Endothelial cell (in vitro differentiated cells): ENCODE data around the gene GOSR1. TPM values are rescaled to one million over a fixed set of nuclear protein-coding genes. Genes with fewer than 3 reads are reported as not detected.
"Not testable (repeated sequence)": the region's sequence is repeated elsewhere in the genome, so short reads cannot be mapped to it uniquely, and the experiment has no call there.

Source experiments
- DNase-seq: peaks from one replicate; pipeline ENCODE4 v3.0.0; 2021; ENCODE audit warnings: low spot score
- H3K27ac Mint-ChIP-seq: one replicate; pipeline ENCODE4 v1.8.0; 2021; ENCODE audit warnings: mixed read lengths, inconsistent platforms; ENCODE audit not compliant: unreplicated experiment
- H3K27me3 Mint-ChIP-seq: one replicate; pipeline ENCODE4 v1.8.0; 2021; ENCODE audit warnings: mild to moderate bottlenecking, moderate library complexity, mixed read lengths, inconsistent platforms; ENCODE audit not compliant: unreplicated experiment
- H3K36me3 Mint-ChIP-seq: one replicate; pipeline ENCODE4 v1.8.0; 2021; ENCODE audit warnings: mild to moderate bottlenecking, low read depth, mixed read lengths, inconsistent platforms; ENCODE audit not compliant: unreplicated experiment
- H3K4me1 Mint-ChIP-seq: one replicate; pipeline ENCODE4 v1.8.0; 2021; ENCODE audit warnings: mild to moderate bottlenecking, mixed read lengths, inconsistent platforms; ENCODE audit not compliant: unreplicated experiment
- H3K4me3 Mint-ChIP-seq: one replicate; pipeline ENCODE4 v1.8.0; 2021; ENCODE audit warnings: mild to moderate bottlenecking, mixed read lengths, inconsistent platforms; ENCODE audit not compliant: unreplicated experiment
- H3K9me3 Mint-ChIP-seq: one replicate; pipeline ENCODE4 v1.8.0; 2021; ENCODE audit warnings: mixed read lengths, inconsistent platforms; ENCODE audit not compliant: unreplicated experiment
- CTCF ChIP-seq: fragments of 200-600 bp; sonication (generic); IDR thresholded peaks from one replicate; pipeline ENCODE4 v1.5.0; 2021; ENCODE audit warnings: antibody characterized with exemption; ENCODE audit not compliant: unreplicated experiment
- total RNA-seq: library from RNA; stranded (reverse); fragmentation: NEBNext Ultra II Directional; extraction: Animal tissue kit (Norgen Biotek cat#: 25700); gene quantifications from one replicate; pipeline ENCODE4 v1.2.1, GENCODE V29; 2021; ENCODE audit not compliant: unreplicated experiment

Gene GOSR1
- total RNA-seq, 1 donor from 2014 or later, result 47.5 TPM

GRCh38 chr17:30530346-30531025 lies 53.3 kb downstream of the GOSR1 start:
- H3K36me3 Mint-ChIP-seq, result no peaks in the 10 kb centered on the region
- no peak overlapping the region for H3K4me3 Mint-ChIP-seq
- no peak for TF ChIP-seq CTCF

GRCh38 chr17:30532871-30533270 lies 55.7 kb downstream of the GOSR1 start:
- H3K9me3 Mint-ChIP-seq, result no peaks in the 10 kb centered on the region
- no peak overlapping the region for H3K27ac Mint-ChIP-seq

More at GRCh38 chr17:30530346-30531025, 53.3 kb downstream of the GOSR1 start:
- Mint-ChIP-seq H3K27ac (no peak overlapping the region), H3K9me3 (no peaks in the 10 kb centered on the region), H3K4me1 (peaks cover 5% of the 10 kb centered on the region), H3K27me3 (no peaks in the 10 kb centered on the region)
- no peak for DNase-seq

GRCh38 chr17:30534298-30534697 lies 57.1 kb downstream of the GOSR1 start:
- no peak for DNase-seq
- Mint-ChIP-seq H3K4me3 (no peak overlapping the region), H3K9me3 (no peaks in the 10 kb centered on the region), H3K36me3 (no peaks in the 10 kb centered on the region), H3K27me3 (no peaks in the 10 kb centered on the region), H3K27ac (no peak overlapping the region), H3K4me1 (no peaks in the 10 kb centered on the region)
- no peak for TF ChIP-seq CTCF

More at GRCh38 chr17:30532871-30533270, 55.7 kb downstream of the GOSR1 start:
- Mint-ChIP-seq H3K36me3 (no peaks in the 10 kb centered on the region), H3K27me3 (no peaks in the 10 kb centered on the region), H3K4me1 (no peaks in the 10 kb centered on the region), H3K4me3 (no peak overlapping the region)
- no peak for TF ChIP-seq CTCF
- DNase-seq, result no peak

- no peaks in the 10 kb centered on the region for H3K36me3 Mint-ChIP-seq
- H3K4me3 Mint-ChIP-seq, result no peak overlapping the region
- no peaks in the 10 kb centered on the region for H3K9me3 Mint-ChIP-seq
- DNase-seq, result no peak
- H3K27me3 Mint-ChIP-seq, result no peaks in the 10 kb centered on the region
- no peaks in the 10 kb centered on the region for H3K4me1 Mint-ChIP-seq
- TF ChIP-seq CTCF, result no peak
- H3K27ac Mint-ChIP-seq, result no peak overlapping the region
Measured at GRCh38 chr17:30534938-30535921, 58.0 kb downstream of the GOSR1 start.

- not testable (repeated sequence) for H3K9me3 Mint-ChIP-seq, H3K27me3 Mint-ChIP-seq, H3K4me3 Mint-ChIP-seq, H3K27ac Mint-ChIP-seq, DNase-seq, H3K36me3 Mint-ChIP-seq, H3K4me1 Mint-ChIP-seq
Measured at GRCh38 chr17:30536846-30537245, 59.6 kb downstream of the GOSR1 start.

GRCh38 chr17:30537667-30538066 lies 60.5 kb downstream of the GOSR1 start:
- not testable (repeated sequence) for H3K4me3 Mint-ChIP-seq, H3K27me3 Mint-ChIP-seq

More at GRCh38 chr17:30537667-30538066, 60.5 kb downstream of the GOSR1 start:
- not testable (repeated sequence) for H3K27ac Mint-ChIP-seq, H3K36me3 Mint-ChIP-seq, H3K9me3 Mint-ChIP-seq, DNase-seq, H3K4me1 Mint-ChIP-seq
